Left ventricle myocardium inferior (tissue), 1 donor: ENCODE measurements around the gene LOXHD1. TPM values are rescaled to one million over a fixed set of nuclear protein-coding genes. Genes with fewer than 3 reads are reported as not detected.

ENCODE experiments used
- DNase-seq: peaks from one replicate; pipeline ENCODE4 v3.0.0-alpha.2; 2020
- H3K27ac ChIP-seq: fragments of 200-600 bp; replicated peaks from 2 replicates; pipeline ENCODE4 v1.8.0; 2021
- H3K27me3 ChIP-seq: fragments of 200-600 bp; 2 replicates; pipeline ENCODE4 v1.8.0; 2021; ENCODE audit warnings: low read depth
- H3K36me3 ChIP-seq: fragments of 200-600 bp; 2 replicates; pipeline ENCODE4 v1.8.0; 2021
- H3K4me1 ChIP-seq: fragments of 200-600 bp; 2 replicates; pipeline ENCODE4 v1.8.0; 2021
- H3K4me3 ChIP-seq: fragments of 200-600 bp; 2 replicates; pipeline ENCODE4 v1.8.0; 2021; ENCODE audit warnings: mild to moderate bottlenecking, moderate library complexity
- H3K9me3 ChIP-seq: fragments of 200-600 bp; replicated peaks from 2 replicates; pipeline ENCODE4 v1.8.0; 2021
- intact Hi-C: fragments of 100-400 bp; cut with micrococcal nuclease; formaldehyde crosslinking; loops from one replicate; pipeline ENCODE4 v1.11.0; 2022
- total RNA-seq: library from RNA; stranded (reverse); fragmentation: NEBNext Ultra II Directional; extraction: Animal tissue kit (Norgen Biotek cat#: 25700); gene quantifications from one replicate; pipeline ENCODE4 v1.2.1, GENCODE V29; 2021
- TF ChIP-seq, protein P1 (sequence below): fragments of 200-600 bp; IDR thresholded peaks from 2 replicates; pipeline ENCODE4 v1.8.0; 2021; ENCODE audit warnings: antibody characterized with exemption, mild to moderate bottlenecking, borderline replicate concordance
- donor health status: DM: no; HTN: yes; CAD: no; lungs with severe emphysema.

LOXHD1 gene
- total RNA-seq, 1 donor from 2014 or later: 0.49 TPM

DNA sequence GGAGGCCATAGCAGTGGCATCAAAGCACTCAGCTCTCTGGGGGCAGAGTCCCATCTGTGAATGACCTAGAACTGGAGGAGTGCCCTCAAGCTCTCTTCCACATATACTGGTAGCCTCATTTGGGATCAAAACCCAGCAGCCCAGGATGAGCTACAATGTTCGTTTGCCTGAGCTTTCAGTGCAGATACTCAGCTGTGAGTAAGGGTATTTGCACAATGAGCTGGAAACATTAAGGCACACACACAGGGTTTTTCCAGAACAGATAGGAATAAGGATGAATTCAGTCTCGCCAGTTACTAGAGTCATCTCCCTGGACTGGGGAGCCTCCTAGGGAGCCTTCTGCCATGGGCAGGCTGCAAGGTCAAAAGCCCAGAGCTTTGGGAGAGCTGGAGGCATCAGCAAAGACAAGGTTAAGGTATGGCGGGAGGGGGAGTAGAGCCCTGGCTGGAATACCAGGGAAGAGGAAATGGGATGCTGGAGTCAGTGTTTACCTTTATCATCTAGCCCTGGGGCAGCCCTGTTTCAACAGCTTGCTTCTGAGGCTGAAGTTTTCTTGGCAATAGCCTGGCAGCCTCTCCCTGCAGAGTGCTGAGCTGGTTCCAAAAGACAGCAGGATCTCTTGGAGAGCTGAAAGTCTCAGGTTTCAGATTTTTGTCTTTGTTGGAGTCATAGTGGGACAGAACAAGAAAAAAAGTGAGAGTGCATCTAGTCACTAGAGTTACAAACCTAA is 187.7 kb downstream of the LOXHD1 start:
- no peaks in the 10 kb centered on the region for H3K9me3 ChIP-seq
- DNase-seq: no peak
- H3K4me3 ChIP-seq: no peak overlapping the region
- intact Hi-C loops: no loop called here
- peaks cover 13% of the 10 kb centered on the region for H3K4me1 ChIP-seq
- H3K27ac ChIP-seq: no peak overlapping the region
- no peaks in the 10 kb centered on the region for H3K27me3 ChIP-seq
- H3K36me3 ChIP-seq: no peaks in the 10 kb centered on the region
- TF ChIP-seq, protein P1, sequence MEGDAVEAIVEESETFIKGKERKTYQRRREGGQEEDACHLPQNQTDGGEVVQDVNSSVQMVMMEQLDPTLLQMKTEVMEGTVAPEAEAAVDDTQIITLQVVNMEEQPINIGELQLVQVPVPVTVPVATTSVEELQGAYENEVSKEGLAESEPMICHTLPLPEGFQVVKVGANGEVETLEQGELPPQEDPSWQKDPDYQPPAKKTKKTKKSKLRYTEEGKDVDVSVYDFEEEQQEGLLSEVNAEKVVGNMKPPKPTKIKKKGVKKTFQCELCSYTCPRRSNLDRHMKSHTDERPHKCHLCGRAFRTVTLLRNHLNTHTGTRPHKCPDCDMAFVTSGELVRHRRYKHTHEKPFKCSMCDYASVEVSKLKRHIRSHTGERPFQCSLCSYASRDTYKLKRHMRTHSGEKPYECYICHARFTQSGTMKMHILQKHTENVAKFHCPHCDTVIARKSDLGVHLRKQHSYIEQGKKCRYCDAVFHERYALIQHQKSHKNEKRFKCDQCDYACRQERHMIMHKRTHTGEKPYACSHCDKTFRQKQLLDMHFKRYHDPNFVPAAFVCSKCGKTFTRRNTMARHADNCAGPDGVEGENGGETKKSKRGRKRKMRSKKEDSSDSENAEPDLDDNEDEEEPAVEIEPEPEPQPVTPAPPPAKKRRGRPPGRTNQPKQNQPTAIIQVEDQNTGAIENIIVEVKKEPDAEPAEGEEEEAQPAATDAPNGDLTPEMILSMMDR: no peak

GRCh38 chr18:46468426-46469180 is 188.4 kb downstream of the LOXHD1 start:
- Histone ChIP-seq H3K9me3 (no peaks in the 10 kb centered on the region), H3K4me3 (no peak overlapping the region), H3K27ac (no peak overlapping the region), H3K27me3 (no peaks in the 10 kb centered on the region), H3K36me3 (no peaks in the 10 kb centered on the region), H3K4me1 (peaks cover 6% of the 10 kb centered on the region)
- DNase-seq: no peak
- intact Hi-C loops: no loop called here
- TF ChIP-seq, protein P1: no peak

- Histone ChIP-seq H3K4me3 (no peak overlapping the region), H3K9me3 (no peaks in the 10 kb centered on the region), H3K4me1 (peaks cover 5% of the 10 kb centered on the region), H3K36me3 (no peaks in the 10 kb centered on the region), H3K27ac (no peak overlapping the region), H3K27me3 (no peaks in the 10 kb centered on the region)
- no peak for DNase-seq
- TF ChIP-seq, protein P1: no peak
- intact Hi-C loops: no loop called here
These were observed 190.5 kb downstream of the LOXHD1 start for GRCh38 chr18:46466234-46467160.

DNA sequence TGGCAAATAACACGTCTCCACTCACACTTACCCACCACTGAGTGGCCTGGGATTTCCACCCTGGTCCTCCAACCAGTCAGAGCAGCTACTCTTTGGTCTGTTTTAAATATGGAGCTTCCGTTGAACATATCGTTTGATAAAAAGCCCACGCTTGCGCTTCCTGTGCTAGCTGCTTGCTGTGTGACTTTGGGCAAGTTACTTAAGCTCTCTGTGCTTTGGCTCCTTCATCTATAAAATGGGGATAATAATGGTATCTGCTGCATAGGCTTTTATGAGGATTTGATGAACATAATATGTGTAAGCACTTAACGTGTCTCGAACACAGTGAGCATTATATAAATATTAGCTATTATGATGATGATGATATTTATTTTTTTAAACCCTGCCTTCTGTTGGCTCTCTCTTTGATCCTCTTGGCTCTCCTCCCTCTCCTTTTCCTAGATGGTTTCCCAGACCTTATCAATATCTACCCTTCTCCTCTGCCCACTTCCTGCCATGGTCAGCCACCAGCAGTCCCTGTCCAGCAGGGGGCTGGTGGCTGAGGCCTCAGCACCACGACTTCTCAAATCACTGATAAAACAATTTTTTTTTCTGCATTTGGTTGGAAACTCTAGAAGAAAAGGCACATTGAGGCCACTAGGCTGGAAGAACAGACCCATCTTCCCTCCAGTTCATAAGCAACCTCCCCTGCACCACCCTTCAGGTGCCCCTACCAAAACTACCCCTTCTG is 191.9 kb downstream of the LOXHD1 start:
- TF ChIP-seq, protein P1: peak; percentile 20
- DNase-seq: no peak
- intact Hi-C loops: no loop called here

DNA sequence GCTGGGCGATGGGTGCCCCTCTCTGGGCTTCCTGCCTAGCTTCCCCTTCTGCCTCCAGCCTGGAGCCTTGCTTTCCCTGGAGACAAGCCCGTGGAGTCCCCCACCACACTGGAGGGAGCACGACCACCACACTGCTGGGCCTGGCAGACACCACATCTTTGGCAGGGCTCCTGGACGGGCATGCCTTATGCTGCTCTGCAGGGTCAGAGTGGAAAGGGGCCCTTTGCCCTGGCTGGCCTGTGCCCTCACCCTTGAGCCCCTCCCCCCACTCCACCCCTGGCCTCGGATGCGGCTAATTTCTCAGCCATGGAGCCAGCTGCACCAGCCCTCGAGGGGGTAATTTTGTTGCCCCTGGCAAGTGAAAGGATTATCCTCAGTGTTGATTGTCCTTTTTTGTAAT is 194.5 kb downstream of the LOXHD1 start:
- intact Hi-C loops: no loop called here
- DNase-seq: no peak

More for the DNA sequence above, 191.9 kb downstream of the LOXHD1 start:
- H3K27me3 ChIP-seq: no peaks in the 10 kb centered on the region
- peaks cover 5% of the 10 kb centered on the region for H3K4me1 ChIP-seq
- no peaks in the 10 kb centered on the region for H3K36me3 ChIP-seq
- no peak overlapping the region for H3K4me3 ChIP-seq
- no peaks in the 10 kb centered on the region for H3K9me3 ChIP-seq
- no peak overlapping the region for H3K27ac ChIP-seq

More for the DNA sequence above, 194.5 kb downstream of the LOXHD1 start:
- peaks cover 2% of the 10 kb centered on the region for H3K36me3 ChIP-seq
- no peak overlapping the region for H3K4me3 ChIP-seq
- TF ChIP-seq, protein P1: no peak
- H3K27me3 ChIP-seq: no peaks in the 10 kb centered on the region
- no peak overlapping the region for H3K27ac ChIP-seq
- H3K4me1 ChIP-seq: peaks cover 5% of the 10 kb centered on the region
- no peaks in the 10 kb centered on the region for H3K9me3 ChIP-seq
